Trophoblast cell (in vitro differentiated cells and primary cell): ENCODE measurements around the gene FCRL2.

Experiments
- DNase-seq, 2 donors: peaks; one replicate each; pipeline ENCODE4 v3.0.0-alpha.2; 2016
- H2AFZ ChIP-seq: 2 replicates; pipeline ENCODE4 v1.6.1; 2013; ENCODE audit warnings: low read length, moderate library complexity, mild to moderate bottlenecking; ENCODE audit not compliant: insufficient read depth, poor library complexity
- H2AK5ac ChIP-seq: 2 replicates; pipeline ENCODE4 v1.6.1; 2013; ENCODE audit warnings: mild to moderate bottlenecking, low read length
- H2BK120ac ChIP-seq: 2 replicates; pipeline ENCODE4 v1.6.1; 2013; ENCODE audit warnings: low read length, mild to moderate bottlenecking, moderate library complexity; ENCODE audit not compliant: insufficient read depth, poor library complexity
- H2BK12ac ChIP-seq: 2 replicates; pipeline ENCODE4 v1.6.1; 2013; ENCODE audit warnings: mild to moderate bottlenecking, low read length, moderate library complexity
- H2BK5ac ChIP-seq: 2 replicates; pipeline ENCODE4 v1.6.1; 2013; ENCODE audit warnings: low read length, low read depth, moderate library complexity, mild to moderate bottlenecking; ENCODE audit not compliant: poor library complexity
- H3K14ac ChIP-seq: 2 replicates; pipeline ENCODE4 v1.6.1; 2013; ENCODE audit warnings: mild to moderate bottlenecking, low read length
- H3K18ac ChIP-seq: 2 replicates; pipeline ENCODE4 v1.6.1; 2013; ENCODE audit warnings: mild to moderate bottlenecking, low read length
- H3K23ac ChIP-seq: 2 replicates; pipeline ENCODE4 v1.6.1; 2013; ENCODE audit warnings: low read length
- H3K27ac ChIP-seq: 2 replicates; pipeline ENCODE4 v1.5.1; 2013; ENCODE audit warnings: low read depth, mild to moderate bottlenecking, inconsistent platforms, low read length, moderate library complexity
- H3K27me3 ChIP-seq: 2 replicates; pipeline ENCODE4 v1.6.1; 2013; ENCODE audit warnings: inconsistent platforms, mild to moderate bottlenecking, low read length, moderate library complexity; ENCODE audit not compliant: insufficient read depth
- H3K36me3 ChIP-seq, 2 experiments: 1 replicate in 1 of 2; 2 replicates in 1 of 2; pipeline ENCODE4 v1.6.1; 2013; ENCODE audit warnings: low read length in 2 of 2, mild to moderate bottlenecking in 2 of 2, moderate library complexity in 1 of 2; ENCODE audit not compliant: insufficient read depth in 2 of 2, control insufficient read depth in 1 of 2
- H3K4ac ChIP-seq: 2 replicates; pipeline ENCODE4 v1.6.1; 2013; ENCODE audit warnings: low read depth, mild to moderate bottlenecking, low read length, moderate library complexity
- H3K4me1 ChIP-seq, 2 experiments: 1 replicate in 1 of 2; 2 replicates in 1 of 2; pipeline ENCODE4 v1.6.1; 2013; ENCODE audit warnings: low read length in 2 of 2, mild to moderate bottlenecking in 2 of 2, moderate library complexity in 1 of 2; ENCODE audit not compliant: insufficient read depth in 2 of 2, control insufficient read depth in 1 of 2
- H3K4me2 ChIP-seq: 2 replicates; pipeline ENCODE4 v1.6.1; 2013; ENCODE audit warnings: inconsistent platforms, mild to moderate bottlenecking, low read length, moderate library complexity
- H3K4me3 ChIP-seq: 2 replicates; pipeline ENCODE4 v1.5.1; 2013; ENCODE audit warnings: mild to moderate bottlenecking, low read depth, low read length, inconsistent platforms
- H3K79me1 ChIP-seq: one replicate; pipeline ENCODE4 v1.6.1; 2013; ENCODE audit warnings: low read length
- H3K79me2 ChIP-seq: 2 replicates; pipeline ENCODE4 v1.6.1; 2013; ENCODE audit warnings: low read length, mild to moderate bottlenecking; ENCODE audit not compliant: control insufficient read depth, insufficient read depth, poor library complexity
- H3K9ac ChIP-seq: 2 replicates; pipeline ENCODE4 v1.6.1; 2013; ENCODE audit warnings: mild to moderate bottlenecking, low read length
- H3K9me3 ChIP-seq: 2 replicates; pipeline ENCODE4 v1.6.1; 2013; ENCODE audit warnings: low read depth, mild to moderate bottlenecking, control low read depth, inconsistent platforms, low read length; ENCODE audit not compliant: insufficient read depth
- H4K12ac ChIP-seq: 2 replicates; pipeline ENCODE4 v1.6.1; 2013; ENCODE audit warnings: low read depth, mild to moderate bottlenecking, low read length, moderate library complexity
- H4K8ac ChIP-seq: 2 replicates; pipeline ENCODE4 v1.6.1; 2013; ENCODE audit warnings: low read depth, mild to moderate bottlenecking, low read length, moderate library complexity
- H4K91ac ChIP-seq: one replicate; pipeline ENCODE4 v1.6.1; 2013; ENCODE audit warnings: low read depth, mild to moderate bottlenecking, low read length, moderate library complexity
- WGBS: extraction: QIAGEN DNeasy Blood & Tissue Kit; methylation state at CpG from one replicate; pipeline ENCODE4 v1.1.7; 2013; ENCODE audit warnings: missing lambda C conversion rate; ENCODE audit not compliant: insufficient read length, insufficient coverage; ENCODE audit errors: extremely low coverage; 5-methylcytosine and 5-hydroxymethylcytosine counted together

Gene FCRL2

DNA sequence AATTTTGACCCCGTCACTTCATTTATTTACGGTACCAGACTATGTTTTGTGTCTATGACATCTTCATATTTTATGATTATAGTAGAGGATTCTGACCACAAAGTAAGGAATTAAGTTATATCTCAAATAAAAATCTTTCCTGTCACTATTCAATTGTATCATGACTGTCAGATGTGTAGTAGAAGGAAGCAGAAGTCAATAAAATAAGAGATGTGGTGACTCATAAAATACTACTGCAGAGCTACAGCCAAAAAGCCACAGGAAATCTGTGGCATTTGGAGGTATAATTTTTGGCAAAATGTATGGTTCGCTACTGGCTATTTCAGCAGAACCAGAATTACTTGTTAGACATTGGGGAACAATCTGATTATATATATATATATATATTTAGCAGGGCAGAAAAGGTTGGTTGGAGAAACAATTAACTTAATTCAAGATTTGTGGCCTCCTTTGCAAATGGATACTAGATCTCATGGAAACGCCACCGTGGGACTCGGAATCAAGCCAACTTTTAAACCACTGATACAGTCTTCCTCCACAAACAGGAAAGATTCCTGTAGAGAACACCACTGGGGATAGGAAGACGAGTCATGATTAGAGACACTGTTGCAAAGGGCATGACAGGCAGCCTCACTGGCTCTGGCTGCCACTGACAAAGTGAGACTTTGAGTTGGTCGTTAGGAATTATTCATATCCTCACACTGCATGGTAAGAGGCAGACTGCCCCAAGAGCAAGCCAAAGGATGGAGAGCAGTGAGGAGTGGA lies 5.1 kb downstream of the FCRL2 start:
- H3K9ac ChIP-seq: no peak overlapping the region
- H3K4me2 ChIP-seq: no peak overlapping the region
- H4K8ac ChIP-seq: no peak overlapping the region
- no peak overlapping the region for H2BK12ac ChIP-seq
- H4K12ac ChIP-seq: no peak overlapping the region
- no peaks in the 10 kb centered on the region for H3K9me3 ChIP-seq
- no peak overlapping the region for H2BK5ac ChIP-seq
- H3K18ac ChIP-seq: no peak overlapping the region
- no peak for DNase-seq
- no peaks in the 10 kb centered on the region for H3K27me3 ChIP-seq
- no peaks in the 10 kb centered on the region for H3K79me1 ChIP-seq
- no peaks in the 10 kb centered on the region for H3K36me3 ChIP-seq
- H2AFZ ChIP-seq: no peak overlapping the region
- H4K91ac ChIP-seq: no peak overlapping the region
- H3K14ac ChIP-seq: no peak overlapping the region
- no peak overlapping the region for H3K27ac ChIP-seq
- WGBS: no CpG with 5 or more reads among the region's 8 CpGs
- no peak overlapping the region for H3K23ac ChIP-seq
- H3K79me2 ChIP-seq: no peaks in the 10 kb centered on the region
- no peak overlapping the region for H2AK5ac ChIP-seq
- no peak overlapping the region for H2BK120ac ChIP-seq
- no peak overlapping the region for H3K4ac ChIP-seq
- no peaks in the 10 kb centered on the region for H3K4me1 ChIP-seq
- no peak overlapping the region for H3K4me3 ChIP-seq

DNA sequence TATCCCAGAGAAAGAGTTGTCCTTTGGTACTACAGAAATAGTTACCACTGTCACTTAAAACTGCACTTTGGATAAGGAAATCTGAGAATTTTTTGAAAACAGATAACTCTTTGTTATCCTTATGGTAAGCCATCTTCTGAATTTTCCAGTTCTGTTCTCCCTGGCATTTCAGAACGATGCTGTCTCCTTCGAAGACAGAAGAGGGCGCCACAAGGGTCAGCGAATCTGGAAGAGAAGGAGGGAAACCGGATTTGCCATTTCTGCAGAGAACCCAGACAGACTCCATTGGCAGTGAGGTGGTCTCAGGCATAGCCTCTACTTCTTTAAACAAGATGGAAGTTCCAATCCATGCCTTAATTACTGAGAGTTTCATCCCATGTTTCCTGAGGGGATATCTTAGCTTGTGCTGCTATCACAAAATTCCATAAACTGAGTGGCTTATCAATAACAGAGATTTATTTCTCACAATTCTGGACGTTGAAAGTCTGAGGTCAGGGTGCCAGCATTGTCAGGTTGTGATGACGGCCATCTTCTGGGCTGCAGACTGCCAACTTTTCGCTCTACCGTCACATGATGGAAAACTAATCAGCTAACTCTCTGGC lies 6.4 kb downstream of the FCRL2 start:
- Histone ChIP-seq H3K4me2 (no peak overlapping the region), H3K27ac (no peak overlapping the region), H3K4me3 (no peak overlapping the region), H3K9me3 (no peaks in the 10 kb centered on the region), H2AK5ac (no peak overlapping the region), H2BK5ac (no peak overlapping the region), H3K4me1 (no peaks in the 10 kb centered on the region), H4K91ac (no peak overlapping the region), H2BK120ac (no peak overlapping the region), H2BK12ac (no peak overlapping the region), H4K12ac (no peak overlapping the region), H3K9ac (no peak overlapping the region), H3K27me3 (no peaks in the 10 kb centered on the region), H3K23ac (no peak overlapping the region), H3K18ac (no peak overlapping the region), H3K79me2 (no peaks in the 10 kb centered on the region), H3K36me3 (no peaks in the 10 kb centered on the region), H2AFZ (no peak overlapping the region), H3K4ac (no peak overlapping the region), H3K79me1 (no peaks in the 10 kb centered on the region), H4K8ac (no peak overlapping the region), H3K14ac (no peak overlapping the region)
- no CpG with 5 or more reads among the region's 9 CpGs for WGBS
- DNase-seq: no peak

DNA sequence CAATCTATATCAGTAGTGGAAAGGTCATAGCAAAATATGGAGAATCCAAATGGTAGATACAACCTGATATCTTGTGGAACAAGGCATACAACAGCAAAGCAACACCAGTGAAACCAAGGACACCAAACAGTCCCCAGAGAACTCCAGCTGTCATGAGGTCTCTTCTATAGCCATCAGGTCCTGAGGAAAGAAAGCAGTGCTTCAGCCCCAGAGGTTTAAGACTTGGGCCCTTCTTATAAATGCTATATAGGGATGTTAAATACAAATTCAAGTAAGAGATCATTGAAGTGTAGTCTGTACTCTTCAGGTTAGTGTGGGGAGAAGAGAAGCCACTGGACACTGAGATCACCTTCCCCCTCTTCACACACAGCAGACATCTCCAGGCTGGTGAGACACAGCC lies 10.1 kb downstream of the FCRL2 start:
- no peak overlapping the region for H4K91ac ChIP-seq
- no peak overlapping the region for H2BK120ac ChIP-seq
- H2BK5ac ChIP-seq: no peak overlapping the region
- no peak overlapping the region for H3K9ac ChIP-seq
- H3K79me2 ChIP-seq: no peaks in the 10 kb centered on the region
- H3K14ac ChIP-seq: no peak overlapping the region
- H3K9me3 ChIP-seq: peaks cover 1% of the 10 kb centered on the region
- no peak overlapping the region for H3K27ac ChIP-seq
- no peaks in the 10 kb centered on the region for H3K4me1 ChIP-seq
- no peak overlapping the region for H4K12ac ChIP-seq
- H3K4me2 ChIP-seq: no peak overlapping the region
- no peak overlapping the region for H3K4ac ChIP-seq
- H4K8ac ChIP-seq: no peak overlapping the region
- H3K79me1 ChIP-seq: no peaks in the 10 kb centered on the region
- no peak overlapping the region for H3K18ac ChIP-seq
- H2BK12ac ChIP-seq: no peak overlapping the region
- H3K27me3 ChIP-seq: no peaks in the 10 kb centered on the region
- no peak overlapping the region for H2AK5ac ChIP-seq
- H3K4me3 ChIP-seq: no peak overlapping the region
- no peak for DNase-seq
- no peak overlapping the region for H3K23ac ChIP-seq
- no peaks in the 10 kb centered on the region for H3K36me3 ChIP-seq
- no peak overlapping the region for H2AFZ ChIP-seq

DNA sequence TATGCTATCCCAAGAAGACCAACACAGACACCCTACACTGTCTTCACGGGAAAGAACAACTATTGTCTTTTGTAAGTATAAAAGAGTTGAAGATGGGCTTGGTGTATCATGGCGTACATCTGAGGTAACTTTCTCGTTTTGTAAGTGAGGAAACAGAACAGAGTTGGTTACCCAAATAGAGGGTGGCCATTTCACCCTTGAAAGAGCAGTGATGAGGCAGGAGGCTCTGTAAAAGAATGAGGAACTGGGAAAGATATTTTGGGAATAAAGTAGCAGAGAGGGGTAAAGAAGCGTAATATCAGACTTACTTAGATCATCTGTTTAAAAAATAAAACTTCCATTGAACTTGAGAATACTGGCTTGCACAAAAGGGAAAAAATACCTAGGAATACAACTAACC lies 18.9 kb downstream of the FCRL2 start:
- Histone ChIP-seq H3K36me3 (no peaks in the 10 kb centered on the region), H3K27me3 (no peaks in the 10 kb centered on the region), H2AFZ (no peak overlapping the region), H3K4me1 (no peaks in the 10 kb centered on the region), H3K14ac (no peak overlapping the region), H3K23ac (no peak overlapping the region), H4K8ac (no peak overlapping the region), H3K27ac (no peak overlapping the region), H3K4me3 (no peak overlapping the region), H3K79me2 (no peaks in the 10 kb centered on the region), H4K12ac (no peak overlapping the region), H2AK5ac (no peak overlapping the region), H2BK120ac (no peak overlapping the region), H3K4ac (no peak overlapping the region), H2BK5ac (no peak overlapping the region), H4K91ac (no peak overlapping the region), H3K79me1 (no peaks in the 10 kb centered on the region), H3K4me2 (no peak overlapping the region), H3K9me3 (peaks cover 1% of the 10 kb centered on the region), H3K9ac (no peak overlapping the region), H2BK12ac (no peak overlapping the region), H3K18ac (no peak overlapping the region)
- no peak for DNase-seq
- WGBS: no CpG with 5 or more reads among the region's 4 CpGs
